HepG2 (cell line): Measurements from ENCODE around the gene CRNN. TPM values are rescaled to one million over a fixed set of nuclear protein-coding genes. Genes with fewer than 3 reads are reported as not detected.

Experiments used
- ATAC-seq: fragments of 200-7000 bp; cut with Tn5 transposase; 3 replicates; pipeline ENCODE4 v1.9.1; 2020; ENCODE audit warnings: mild to moderate bottlenecking, moderate library complexity
- BruUV-seq: library from RNA; stranded (reverse); fragments of 400-500 nt; replicated peaks from 2 replicates; lab custom pipeline; 2021; lab: Mats Ljungman, UMichigan
- CTCF ChIA-PET: fragments of 300-600 bp; formaldehyde crosslinking; extraction: SDS; loops from one replicate; lab custom pipeline; 2021; ENCODE audit warnings: low total read pairs, inconsistent platforms, low intra/inter-chr PET ratio; lab: Yijun Ruan, JAX
- POLR2A ChIA-PET: fragments of 350-600 bp; sonication (Branson Sonifier 250); formaldehyde crosslinking; loops from one replicate; lab custom pipeline; 2020; ENCODE audit warnings: antibody characterized with exemption, inconsistent platforms; lab: Yijun Ruan, JAX
- DNase-seq: peaks from one replicate; pipeline ENCODE4 v3.0.0-alpha.2; 2015; ENCODE audit warnings: low spot score
- FAIRE-seq: peaks from 3 replicates; lab custom pipeline; 2011; peaks lifted over from hg19 to GRCh38; lab: Jason Lieb, UNC
- H2AFZ ChIP-seq: one replicate; pipeline ENCODE4 v1.6.1; 2011; ENCODE audit warnings: low read length, inconsistent platforms
- H3K27ac ChIP-seq: fragments of 300-600 bp; 3 replicates; pipeline ENCODE4 v1.8.0; 2011; ENCODE audit warnings: mixed run types, mild to moderate bottlenecking, mixed read lengths, low read length, inconsistent platforms; ENCODE audit not compliant: insufficient read depth; ENCODE audit errors: extremely low read length
- H3K27me3 ChIP-seq, 2 experiments: fragments of 200-600 bp in 1 of 2; 2 replicates in 1 of 2; 3 replicates in 1 of 2; pipeline versions ENCODE4 v1.6.0 to v1.8.0; 2011; ENCODE audit warnings: low read length in 2 of 2, mild to moderate bottlenecking in 2 of 2, moderate library complexity in 2 of 2, inconsistent platforms in 1 of 2; ENCODE audit not compliant: insufficient read depth in 2 of 2, control insufficient read depth in 1 of 2
- H3K36me3 ChIP-seq, 2 experiments: fragments of 200-600 bp in 1 of 2; replicated peaks in 1 of 2; 2 replicates in 1 of 2; 3 replicates in 1 of 2; pipeline versions ENCODE4 v1.5.1 to v1.8.0; 2011; ENCODE audit warnings: low read length in 2 of 2, inconsistent platforms in 1 of 2; ENCODE audit not compliant: insufficient read depth in 2 of 2, control insufficient read depth in 1 of 2
- H3K4me1 ChIP-seq: 2 replicates; pipeline ENCODE4 v1.5.1; 2012; ENCODE audit warnings: low read length, inconsistent platforms; ENCODE audit not compliant: insufficient read depth
- H3K4me2 ChIP-seq: 2 replicates; pipeline ENCODE4 v1.6.0; 2011; ENCODE audit warnings: low read depth, low read length, inconsistent platforms
- H3K4me3 ChIP-seq, 3 experiments: fragments of 200-600 bp in 1 of 3; sonication (generic), shearing (Covaris generic) in 1 of 3; replicated peaks in 1 of 3; 2 replicates each; pipeline ENCODE4 v1.5.1; 2011 to 2016; ENCODE audit warnings: low read length in 3 of 3, inconsistent platforms in 2 of 3, low read depth in 2 of 3, mild to moderate bottlenecking in 2 of 3, control low read depth in 1 of 3, mixed read lengths in 1 of 3; ENCODE audit not compliant: insufficient read depth in 1 of 3
- H3K79me2 ChIP-seq: one replicate; pipeline ENCODE4 v1.6.1; 2011; ENCODE audit warnings: low read length, inconsistent platforms; ENCODE audit not compliant: insufficient read depth
- H3K9ac ChIP-seq: 2 replicates; pipeline ENCODE4 v1.6.0; 2011; ENCODE audit warnings: mild to moderate bottlenecking, low read depth, low read length, inconsistent platforms; ENCODE audit not compliant: insufficient read depth
- H3K9me3 ChIP-seq: 2 replicates; pipeline ENCODE4 v1.5.1; 2012; ENCODE audit warnings: mild to moderate bottlenecking, low read length
- H4K20me1 ChIP-seq: 2 replicates; pipeline ENCODE4 v1.6.0; 2011; ENCODE audit warnings: inconsistent platforms, mild to moderate bottlenecking, low read length, moderate library complexity; ENCODE audit not compliant: insufficient read depth
- ARID3A ChIP-seq: IDR thresholded peaks from 2 replicates; pipeline ENCODE4 v1.6.1; 2012; ENCODE audit warnings: low read depth, low read length, improper control_type of control experiment
- CEBPB ChIP-seq: IDR thresholded peaks from 2 replicates; pipeline ENCODE4 v1.6.1; 2011; ENCODE audit warnings: low read depth, low read length, improper control_type of control experiment, borderline replicate concordance
- CEBPG ChIP-seq: IDR thresholded peaks from 2 replicates; pipeline ENCODE4 v1.6.1; 2016
- CTCF ChIP-seq: sonication (generic); formaldehyde crosslinking; IDR thresholded peaks from 2 replicates; pipeline ENCODE4 v1.5.0; 2020; ENCODE audit warnings: mild to moderate bottlenecking, missing genetic modification reagents, moderate library complexity
- EZH2 ChIP-seq: conservative IDR thresholded peaks from 2 replicates; pipeline ENCODE4 v1.6.1; 2012; ENCODE audit warnings: mild to moderate bottlenecking, low read depth, low read length, moderate library complexity
- HOXA7 ChIP-seq: sonication (generic); formaldehyde crosslinking; IDR thresholded peaks from 2 replicates; pipeline ENCODE4 v1.8.1; 2022; ENCODE audit warnings: mild to moderate bottlenecking, missing genetic modification reagents, moderate library complexity
- NFYC ChIP-seq: IDR thresholded peaks from 2 replicates; pipeline ENCODE4 v1.6.1; 2016; ENCODE audit warnings: missing genetic modification reagents, missing compliant biosample characterization
- NR2F6 ChIP-seq, 2 experiments: IDR thresholded peaks; 2 replicates each; pipeline ENCODE4 v1.6.1; 2016; ENCODE audit warnings: antibody characterized with exemption in 1 of 2, mild to moderate bottlenecking in 1 of 2
- SP4 ChIP-seq: sonication (generic); formaldehyde crosslinking; IDR thresholded peaks from 2 replicates; pipeline ENCODE4 v1.8.1; 2023; ENCODE audit warnings: mild to moderate bottlenecking, missing genetic modification reagents
- SRF ChIP-seq: IDR thresholded peaks from 2 replicates; pipeline ENCODE4 v1.6.1; 2011; ENCODE audit warnings: mild to moderate bottlenecking, low read depth, low read length, moderate library complexity
- SUZ12 ChIP-seq: fragments of 150-350 bp; IDR thresholded peaks from 2 replicates; pipeline ENCODE4 v1.6.1; 2014; ENCODE audit warnings: low read depth, low read length
- USF2 ChIP-seq, 2 experiments: sonication (generic) in 1 of 2; formaldehyde crosslinking in 1 of 2; IDR thresholded peaks; 2 replicates each; pipeline versions ENCODE4 v1.5.1 to v1.6.1; 2011 to 2020; ENCODE audit warnings: borderline replicate concordance in 1 of 2, low read depth in 1 of 2, low read length in 1 of 2, mild to moderate bottlenecking in 1 of 2, missing genetic modification reagents in 1 of 2, moderate library complexity in 1 of 2
- ZBTB10 ChIP-seq: sonication (generic); formaldehyde crosslinking; IDR thresholded peaks from 2 replicates; pipeline ENCODE4 v1.4.0; 2020; ENCODE audit warnings: missing genetic modification reagents, borderline replicate concordance
- ZFP36L2 ChIP-seq: sonication (generic); formaldehyde crosslinking; IDR thresholded peaks from 2 replicates; pipeline ENCODE4 v1.4.0; 2020; ENCODE audit warnings: missing genetic modification reagents
- ZNF747 ChIP-seq: sonication (generic); formaldehyde crosslinking; IDR thresholded peaks from 2 replicates; pipeline ENCODE4 v1.8.1; 2023; ENCODE audit warnings: missing genetic modification reagents, mild to moderate bottlenecking, borderline replicate concordance
- ZSCAN25 ChIP-seq: sonication (generic); formaldehyde crosslinking; IDR thresholded peaks from 2 replicates; pipeline ENCODE4 v1.8.0; 2022; ENCODE audit warnings: mild to moderate bottlenecking, missing genetic modification reagents
- WGBS: methylation state at CpG from one replicate; pipeline ENCODE4 v1.1.6; 2017; ENCODE audit warnings: low lambda C conversion rate; 5-methylcytosine and 5-hydroxymethylcytosine counted together
- in situ Hi-C: cut with HindIII; loops from 2 replicates; pipeline ENCODE4 v1.10.0; 2017; ENCODE audit warnings: low pct_unique_long_range_greater_than_20kb; ENCODE audit not compliant: extremely low pct_ligation_motif_present
- intact Hi-C: fragments of 100-400 bp; cut with micrococcal nuclease; formaldehyde crosslinking; loops from one replicate; pipeline ENCODE4 v1.10.0; 2022; ENCODE audit not compliant: unreplicated experiment
- polyA plus RNA-seq, 8 experiments: library from polyadenylated mRNA; depleted of rRNA in 3 of 8; stranded (reverse) in 7 of 8; unstranded in 1 of 8; fragments of >200 nt; fragmentation: Illumina TruSeq in 4 of 8; extraction: Trizol in 4 of 8; gene quantifications; 2 replicates each; pipeline versions ENCODE4 v1.2.1 to v1.2.3, GENCODE V29; 2011 to 2016; ENCODE audit warnings: low read depth in 4 of 8, missing spikeins in 1 of 8, mixed read lengths in 1 of 8; ENCODE audit not compliant: insufficient read depth in 1 of 8
- total RNA-seq, 5 experiments: library from RNA; depleted of rRNA; stranded (reverse); fragments of >200 nt; fragmentation: Illumina TruSeq; extraction: Trizol; gene quantifications; 2 replicates each; pipeline ENCODE4 v1.2.3, GENCODE V29; 2016; ENCODE audit warnings: low read depth in 1 of 5

Gene CRNN
- total and polyA plus RNA-seq, 2 of the 13 experiments (the other 11 are each of a cell fraction or from before 2014, with no cell fraction given), result not detected

GRCh38 chr1:152461544-152461943 lies 47.5 kb upstream of the CRNN start:
- no peak overlapping the region for H3K4me2 ChIP-seq
- H4K20me1 ChIP-seq, result no peaks in the 10 kb centered on the region
- H3K36me3 ChIP-seq, result no peaks in the 10 kb centered on the region
- CTCF ChIA-PET, result interaction anchor here (1.1 kb wide), 1 partner anchor 63 kb away, joined by 3 read pairs; no protein-coding TSS in a partner anchor
- FAIRE-seq, result peak; percentile 18
- no peaks in the 10 kb centered on the region for H3K27me3 ChIP-seq
- in situ Hi-C loops, result no loop called here
- H3K79me2 ChIP-seq, result no peaks in the 10 kb centered on the region
- WGBS, result under 1% methylated on average over 6 of the region's 6 CpGs
- peak; percentile 75 for ATAC-seq
- TF ChIP-seq SP4 (CRISPR knock-in tag), result no peak
- TF ChIP-seq ZNF747 (CRISPR knock-in tag), result no peak
- TF ChIP-seq CEBPG (CRISPR knock-in tag), result 0 out of 2 replicates have a peak, but pooled peaks have one; percentile 23
- TF ChIP-seq HOXA7, result no peak
- TF ChIP-seq EZH2, result no peak
- no peak for TF ChIP-seq SUZ12
- TF ChIP-seq NFYC, result no peak
- peak; percentile 61 for TF ChIP-seq CTCF (CRISPR knock-in tag)
- no peak for TF ChIP-seq USF2 (IDR thresholded peaks at IDR 0.05; ENCODE audit: low read depth, low read length)
- peak; percentile 28; the same call in 1 of the 2 replicates for TF ChIP-seq USF2 (CRISPR knock-in tag; IDR thresholded peaks at IDR 0.05; ENCODE audit: borderline replicate concordance)
- no peak for TF ChIP-seq ZSCAN25 (CRISPR knock-in tag)
- no peak for TF ChIP-seq NR2F6 (IDR thresholded peaks at IDR 0.05)
- no peak for TF ChIP-seq NR2F6 (CRISPR knock-in tag; IDR thresholded peaks at IDR 0.05)
- peak; percentile 85 for TF ChIP-seq ARID3A
- TF ChIP-seq SRF, result peak; percentile 95
- TF ChIP-seq ZFP36L2 (CRISPR knock-in tag), result no peak
- peak; percentile 46; the same call in 1 of the 2 replicates for TF ChIP-seq CEBPB
- no peak for TF ChIP-seq ZBTB10
- TF ChIP-seq, all 625 proteins: peak for 6
- H3K27ac ChIP-seq, result no peak overlapping the region
- H3K9me3 ChIP-seq, result no peaks in the 10 kb centered on the region
- BruUV-seq, result no TSS peak
- DNase-seq, result peak; percentile 61
- POLR2A ChIA-PET, result no interaction called here
- no peak overlapping the region for H2AFZ ChIP-seq
- no peaks in the 10 kb centered on the region for H3K4me1 ChIP-seq
- intact Hi-C loops, result no loop called here
- no peak overlapping the region for H3K9ac ChIP-seq
- H3K4me3 ChIP-seq, result no peak overlapping the region
